Prostate gland (tissue), 2 donors: Measurements from ENCODE around the gene TSTD2. TPM values are rescaled to one million over a fixed set of nuclear protein-coding genes. Genes with fewer than 3 reads are reported as not detected.

Source experiments
- DNase-seq: peaks from one replicate; pipeline ENCODE4 v3.0.0-alpha.2; 2019; ENCODE audit warnings: low spot score
- H3K27ac ChIP-seq, 2 donors: fragments of 200-600 bp; sonication (generic); 2 replicates each; pipeline ENCODE4 v1.5.1; 2017 to 2019
- H3K27me3 ChIP-seq: fragments of 200-600 bp; sonication (generic); replicated peaks from 2 replicates; pipeline ENCODE4 v1.5.1; 2019; ENCODE audit not compliant: insufficient read depth
- H3K36me3 ChIP-seq, 2 donors: fragments of 200-600 bp; sonication (generic); 1 replicate in 1 of 2; 2 replicates in 1 of 2; pipeline versions ENCODE4 v1.5.1 to v1.8.1; 2017 to 2019
- H3K4me1 ChIP-seq: fragments of 200-600 bp; sonication (generic); replicated peaks from 2 replicates; pipeline ENCODE4 v1.5.1; 2019
- H3K4me3 ChIP-seq, 2 donors: fragments of 200-600 bp; sonication (generic); 2 replicates each; pipeline ENCODE4 v1.5.1; 2017 to 2019
- H3K9me3 ChIP-seq: fragments of 200-600 bp; sonication (generic); 2 replicates; pipeline ENCODE4 v1.5.1; 2017
- CTCF ChIP-seq, 4 experiments: fragments of 200-600 bp in 2 of 4; fragments of 450-650 bp in 2 of 4; sonication (generic) in 2 of 4; IDR thresholded peaks; 1 replicate in 3 of 4; 2 replicates in 1 of 4; pipeline ENCODE4 v1.5.1; 2016 to 2019; ENCODE audit warnings: antibody characterized with exemption in 4 of 4, mild to moderate bottlenecking in 2 of 4, moderate library complexity in 2 of 4
- POLR2A ChIP-seq: fragments of 450-650 bp; IDR thresholded peaks from one replicate; pipeline ENCODE4 v1.6.1; 2016; ENCODE audit warnings: antibody characterized with exemption, mild to moderate bottlenecking
- POLR2AphosphoS5 ChIP-seq: sonication (generic); formaldehyde crosslinking; IDR thresholded peaks from one replicate; pipeline ENCODE4 v1.6.1; 2017; ENCODE audit warnings: antibody characterized with exemption
- WGBS: methylation state at CpG from one replicate; pipeline ENCODE4 v1.1.5; 2018; 5-methylcytosine and 5-hydroxymethylcytosine counted together
- intact Hi-C: fragments of 100-400 bp; cut with DNase I; formaldehyde crosslinking; loops from one replicate; pipeline ENCODE4 v1.14.2; 2022
- total RNA-seq, 2 donors: library from RNA; depleted of rRNA; stranded (reverse); fragments of >200 nt; gene quantifications; one replicate each; pipeline ENCODE4 v1.1.0, GENCODE V29; 2016

TSTD2 gene
- total RNA-seq, 2 donors from 2014 or later: 14.6 to 24.5 TPM

- WGBS: under 1% methylated on average over 20 of the region's 43 CpGs
- H3K27ac ChIP-seq: peak overlapping the region; percentile 97 to 98
- H3K36me3 ChIP-seq: no peaks in the 10 kb centered on the region
- TF ChIP-seq POLR2A (no peak), CTCF (IDR thresholded peaks at IDR 0.05) (peak in 2 of 4 experiments; percentile 0 to 1)
- H3K4me1 ChIP-seq: no peaks in the 10 kb centered on the region
- no peaks in the 10 kb centered on the region for H3K9me3 ChIP-seq
- no peak for DNase-seq
- no peaks in the 10 kb centered on the region for H3K27me3 ChIP-seq
- H3K4me3 ChIP-seq: peak overlapping the region; percentile 62 to 83
- intact Hi-C loops: no loop called here
Measured at GRCh38 chr9:97633859-97634490, 807 bp upstream of the TSTD2 start.

- H3K36me3 ChIP-seq: no peaks in the 10 kb centered on the region
- no peaks in the 10 kb centered on the region for H3K27me3 ChIP-seq
- under 1% methylated on average over 27 of the region's 27 CpGs for WGBS
- H3K4me3 ChIP-seq: peak overlapping the region; percentile 62 to 83
- H3K27ac ChIP-seq: peak overlapping the region; percentile 97 to 98
- no peaks in the 10 kb centered on the region for H3K4me1 ChIP-seq
- intact Hi-C loops: no loop called here
- DNase-seq: peak; percentile 42
- TF ChIP-seq POLR2A: no peak
- TF ChIP-seq CTCF (IDR thresholded peaks at IDR 0.05): no peak
- no peak for TF ChIP-seq POLR2AphosphoS5
- H3K9me3 ChIP-seq: no peaks in the 10 kb centered on the region
Measured at GRCh38 chr9:97632248-97632984, 752 bp downstream of the TSTD2 start.

GRCh38 chr9:97630591-97630990, 2.6 kb downstream of the TSTD2 start:
- no peaks in the 10 kb centered on the region for H3K27me3 ChIP-seq
- DNase-seq: no peak
- H3K36me3 ChIP-seq: no peaks in the 10 kb centered on the region
- H3K27ac ChIP-seq: no peak overlapping the region
- H3K4me1 ChIP-seq: no peaks in the 10 kb centered on the region
- H3K9me3 ChIP-seq: no peaks in the 10 kb centered on the region
- TF ChIP-seq POLR2AphosphoS5 (no peak), CTCF (IDR thresholded peaks at IDR 0.05) (no peak), POLR2A (no peak)
- intact Hi-C loops: no loop called here
- no peak overlapping the region for H3K4me3 ChIP-seq

- no peaks in the 10 kb centered on the region for H3K9me3 ChIP-seq
- H3K27ac ChIP-seq: no peak overlapping the region
- H3K4me3 ChIP-seq: no peak overlapping the region
- intact Hi-C loops: no loop called here
- DNase-seq: no peak
- H3K27me3 ChIP-seq: no peaks in the 10 kb centered on the region
- no peaks in the 10 kb centered on the region for H3K4me1 ChIP-seq
- H3K36me3 ChIP-seq: no peaks in the 10 kb centered on the region
- no peak for TF ChIP-seq POLR2AphosphoS5
- no peak for TF ChIP-seq POLR2A
- TF ChIP-seq CTCF (IDR thresholded peaks at IDR 0.05): no peak
Measured at GRCh38 chr9:97629156-97629555, 4.0 kb downstream of the TSTD2 start.

- no peaks in the 10 kb centered on the region for H3K27me3 ChIP-seq
- H3K27ac ChIP-seq: no peak overlapping the region
- intact Hi-C loops: no loop called here
- no peaks in the 10 kb centered on the region for H3K9me3 ChIP-seq
- DNase-seq: no peak
- no peaks in the 10 kb centered on the region for H3K4me1 ChIP-seq
- H3K4me3 ChIP-seq: no peak overlapping the region
- WGBS: 79% methylated on average over 3 of the region's 3 CpGs
- TF ChIP-seq CTCF (IDR thresholded peaks at IDR 0.05) (no peak), POLR2A (no peak), POLR2AphosphoS5 (no peak)
- H3K36me3 ChIP-seq: no peaks in the 10 kb centered on the region
Measured at GRCh38 chr9:97628668-97629067, 4.5 kb downstream of the TSTD2 start.
